Nasal cavity respiratory epithelium epithelial cell of viscerocranial mucosa (primary cell): ENCODE measurements around the gene COX7B2. TPM values are rescaled to one million over a fixed set of nuclear protein-coding genes. Genes with fewer than 3 reads are reported as not detected.

ENCODE experiments used
- total RNA-seq: library from RNA; depleted of rRNA; stranded (reverse); fragments of >200 nt; gene quantifications from 2 replicates; pipeline ENCODE4 v1.2.3, GENCODE V29; 2014

Gene COX7B2, protein sequence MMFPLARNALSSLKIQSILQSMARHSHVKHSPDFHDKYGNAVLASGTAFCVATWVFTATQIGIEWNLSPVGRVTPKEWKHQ
- total RNA-seq = not detected in 2 replicates

DNA sequence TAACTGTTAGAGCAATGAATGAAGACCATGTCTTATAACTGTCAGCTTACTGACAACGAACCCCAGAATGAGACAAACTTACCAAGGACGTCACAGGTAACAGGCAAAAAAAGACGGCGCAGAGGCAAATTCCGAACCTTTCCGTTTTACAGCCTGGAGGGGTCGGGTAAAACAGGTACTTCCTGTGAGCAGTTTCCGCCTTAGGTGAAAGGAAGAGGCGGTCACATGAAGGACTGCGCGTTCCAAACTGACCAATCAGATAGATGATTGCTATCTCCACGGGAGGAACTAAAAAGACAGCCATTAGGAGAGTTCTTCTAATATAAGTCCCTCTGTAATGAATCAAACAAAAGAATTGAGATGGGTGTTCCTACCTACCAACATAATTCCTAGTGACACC, at the start of gene COX7B2:
Gene COX7B2 (minus strand): TSS at position 168 of the 400 bp plus-strand sequence. CDS start 174,053 bp downstream, outside the sequence.

Other genes starting within 250 kb of the COX7B2 start
- not detected in 2 replicates for gene GABRA4, start 84.3 kb upstream of the COX7B2 start, total RNA-seq
- not detected in 2 replicates for gene GABRB1, start 122.3 kb upstream of the COX7B2 start, total RNA-seq